Epithelial cell of proximal tubule (primary cell): ENCODE measurements around the gene PTPRN2. TPM values are rescaled to one million over a fixed set of nuclear protein-coding genes. Genes with fewer than 3 reads are reported as not detected.

Experiments used
- DNase-seq: peaks from one replicate; pipeline ENCODE4 v3.0.0-alpha.2; 2011; ENCODE audit warnings: low read depth
- H3K4me3 ChIP-seq: 2 replicates; pipeline ENCODE4 v1.5.1; 2011; ENCODE audit warnings: low read depth, mild to moderate bottlenecking, low read length
- CTCF ChIP-seq: conservative IDR thresholded peaks from 2 replicates; pipeline ENCODE4 v1.5.1; 2012; ENCODE audit warnings: low read depth, mild to moderate bottlenecking, low read length
- total RNA-seq: library from RNA; depleted of rRNA; stranded (reverse); fragments of >200 nt; gene quantifications from 2 replicates; pipeline ENCODE4 v1.2.3, GENCODE V29; 2015

PTPRN2 gene
- total RNA-seq, 1 donor from 2014 or later: 2.8 TPM

- DNase-seq: no peak
- no peak overlapping the region for H3K4me3 ChIP-seq
- TF ChIP-seq CTCF: no peak
Observed at GRCh38 chr7:158563051-158563450, 24.6 kb downstream of the PTPRN2 start.

DNA sequence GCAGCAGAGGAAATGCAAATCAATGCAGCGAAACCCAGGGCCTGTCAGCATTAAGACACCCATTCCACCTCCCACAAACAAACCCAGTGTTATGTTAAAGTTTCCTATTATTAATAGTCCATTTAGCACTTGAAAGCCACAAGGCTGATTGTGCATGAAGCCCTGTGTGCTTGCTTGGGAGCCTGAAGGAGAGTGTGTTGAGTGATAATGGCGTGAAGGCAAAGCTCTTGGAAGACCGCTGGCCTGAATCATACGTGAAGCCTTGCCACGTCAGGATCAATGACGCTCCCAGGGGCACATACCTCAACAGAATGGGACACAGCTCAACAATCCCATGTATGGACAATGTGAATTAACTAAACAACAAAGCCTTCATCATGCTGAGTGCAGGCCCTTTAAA lies 25.1 kb downstream of the PTPRN2 start:
- no peak for DNase-seq
- H3K4me3 ChIP-seq: no peak overlapping the region
- no peak for TF ChIP-seq CTCF

DNA sequence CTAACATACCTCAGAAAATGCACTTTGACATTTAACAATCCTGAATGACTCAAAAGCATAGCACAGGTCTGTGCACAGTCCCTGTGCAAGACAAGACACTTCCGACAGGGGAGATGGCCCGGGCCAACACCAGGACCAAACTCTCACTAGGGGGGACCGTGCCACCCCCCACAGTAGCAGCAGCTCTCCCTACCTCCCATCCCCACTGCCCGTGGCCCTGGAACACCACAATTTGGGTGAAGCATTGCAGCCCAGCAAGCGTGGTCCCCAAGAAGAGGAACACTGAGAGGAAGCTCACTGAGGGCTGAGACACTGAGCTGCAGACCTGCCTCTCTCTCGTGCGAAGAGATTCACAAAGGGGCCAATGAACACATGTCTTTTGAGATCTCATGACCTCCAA lies 26.0 kb downstream of the PTPRN2 start:
- no peak overlapping the region for H3K4me3 ChIP-seq
- no peak for DNase-seq
- TF ChIP-seq CTCF: no peak

DNA sequence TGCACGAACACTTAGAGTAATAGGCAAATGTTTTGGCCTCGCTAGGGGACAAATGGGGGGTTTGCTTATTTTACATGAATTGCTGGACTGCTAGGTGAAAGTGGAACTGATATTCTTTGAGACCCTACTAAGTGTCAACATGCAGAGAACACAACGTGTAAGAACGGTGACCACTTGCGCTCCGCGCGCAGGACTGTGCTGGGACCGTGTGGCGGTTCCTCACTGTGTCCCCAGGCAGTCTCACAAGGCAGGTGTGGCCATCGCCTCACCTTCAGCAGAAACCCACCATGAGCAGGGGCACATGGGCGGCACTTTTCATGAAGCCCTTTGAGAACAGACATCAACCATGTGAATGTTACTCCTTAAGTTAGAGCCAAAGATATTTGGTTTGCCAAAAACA lies 27.2 kb downstream of the PTPRN2 start:
- TF ChIP-seq CTCF: no peak
- no peak for DNase-seq
- no peak overlapping the region for H3K4me3 ChIP-seq

- no peak for TF ChIP-seq CTCF
- no peak for DNase-seq
Observed at GRCh38 chr7:158559356-158559755, 28.3 kb downstream of the PTPRN2 start.

DNA sequence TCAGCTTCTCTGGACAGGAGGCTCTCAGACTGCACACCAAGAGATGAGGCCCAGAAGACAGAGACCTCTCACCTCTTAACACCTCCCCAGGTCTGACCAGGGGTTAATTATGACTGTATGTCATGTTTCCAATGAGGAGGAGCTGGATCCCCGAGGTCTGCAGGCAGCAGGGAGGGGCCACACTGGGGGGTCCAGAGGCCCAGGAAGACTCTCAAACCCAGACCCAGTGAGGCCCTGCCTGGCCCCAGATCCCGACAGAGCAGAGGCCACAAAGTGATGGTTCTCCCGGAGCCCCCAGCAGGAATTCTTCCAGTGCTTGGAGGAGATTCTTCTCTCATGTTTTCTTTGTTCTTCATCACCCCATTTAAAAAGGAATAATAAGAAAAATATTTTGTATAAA lies 28.8 kb downstream of the PTPRN2 start:
- TF ChIP-seq CTCF: no peak
- DNase-seq: no peak
- H3K4me3 ChIP-seq: no peak overlapping the region

More at GRCh38 chr7:158559356-158559755, 28.3 kb downstream of the PTPRN2 start:
- H3K4me3 ChIP-seq: no peak overlapping the region

GRCh38 chr7:158557441-158557755 lies 30.2 kb downstream of the PTPRN2 start:
- DNase-seq: no peak
- H3K4me3 ChIP-seq: no peak overlapping the region
- TF ChIP-seq CTCF: no peak
